Erythroblast (primary cell): Measurements from ENCODE around the gene ESAM.

Source experiments
- GATA1 ChIP-seq: IDR thresholded peaks from 2 replicates; pipeline ENCODE4 v1.6.1; 2011; ENCODE audit warnings: low read depth, mild to moderate bottlenecking, control low read depth, low read length, moderate library complexity
- POLR2A ChIP-seq: IDR thresholded peaks from 2 replicates; pipeline ENCODE4 v1.6.1; 2011; ENCODE audit warnings: mild to moderate bottlenecking, low read length

- TF ChIP-seq POLR2A (no peak), GATA1 (no peak)
These were observed 31.6 kb upstream of the ESAM start for GRCh38 chr11:124793466-124794278.
